Measurements from ENCODE around the gene ARHGAP15.

ARHGAP15 gene

DNA sequence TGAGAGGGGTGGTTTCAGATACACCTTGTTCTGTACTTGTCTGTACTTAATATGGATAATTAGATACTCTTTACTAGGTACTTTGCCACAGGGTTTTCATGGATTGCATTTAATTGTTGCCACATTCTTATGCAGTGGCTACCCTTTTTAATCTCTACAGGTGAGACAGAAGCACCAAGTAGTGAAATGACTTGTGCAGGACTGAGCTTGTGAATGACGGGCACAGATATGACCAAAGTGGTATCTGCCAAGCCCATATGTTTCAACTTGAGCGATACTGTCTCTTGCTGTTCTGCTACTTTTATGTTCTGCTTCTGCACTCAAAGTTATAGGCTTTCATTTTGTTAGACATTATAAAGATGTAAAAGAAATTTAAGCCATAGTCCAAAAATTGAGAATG is 288.2 kb downstream of the ARHGAP15 start:
- no peak for DNase-seq

DNA sequence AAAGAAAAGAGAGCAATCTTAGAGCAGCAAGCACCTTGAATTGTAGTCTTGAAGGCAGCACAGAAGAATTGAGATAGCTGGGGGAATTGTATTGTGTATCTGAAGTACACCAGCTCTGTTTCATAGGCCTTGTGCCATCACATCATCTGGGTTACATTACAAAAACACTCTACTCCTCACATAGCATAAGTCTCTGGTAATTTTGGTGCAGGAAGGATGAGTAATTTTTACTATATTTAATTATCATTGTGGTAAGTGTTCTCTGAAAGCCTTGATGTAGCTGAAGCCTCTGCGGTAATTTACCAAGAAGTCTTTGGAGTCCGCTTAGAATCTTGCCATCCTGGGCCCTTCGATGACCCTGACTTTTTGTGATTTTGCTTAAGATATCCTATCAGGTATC is 291.1 kb downstream of the ARHGAP15 start:
- no peak for DNase-seq

DNA sequence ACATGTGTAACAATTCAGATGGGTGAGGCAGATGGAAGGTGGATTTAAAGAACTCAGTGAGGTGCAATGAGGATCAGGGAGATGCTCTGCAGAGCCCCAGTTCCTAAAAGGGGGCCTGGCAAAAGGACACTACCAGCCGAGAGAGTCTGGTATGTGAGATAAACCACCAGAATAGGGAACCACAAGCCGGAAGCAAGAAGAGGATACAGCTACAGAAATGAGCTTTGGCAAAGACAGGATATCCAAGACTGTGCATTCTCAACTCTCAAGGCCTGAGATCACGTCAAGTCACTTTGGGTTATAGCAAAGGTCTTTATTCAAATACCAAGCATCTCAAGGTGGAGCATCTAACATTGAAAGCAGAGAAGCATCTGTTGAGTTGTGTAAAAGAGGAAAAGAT is 293.5 kb downstream of the ARHGAP15 start:
- DNase-seq, result no peak

DNA sequence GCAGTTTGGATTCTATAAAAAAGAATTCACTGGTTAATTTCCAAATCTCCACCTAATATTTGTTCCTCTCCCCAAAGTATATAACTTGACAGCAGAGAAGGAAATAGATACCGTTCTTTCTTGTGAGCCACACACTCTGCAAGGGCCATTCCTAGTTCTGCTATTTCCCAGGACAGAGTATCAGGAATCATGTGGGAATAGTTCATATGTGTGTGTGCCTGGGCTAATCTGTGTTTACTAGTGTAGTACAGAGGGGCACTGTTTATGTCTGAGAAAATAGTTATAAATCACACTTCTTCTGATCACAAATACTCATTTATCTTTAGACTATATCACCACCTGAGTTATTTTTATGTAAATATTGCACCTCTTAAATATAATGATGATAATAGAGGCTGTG is 296.7 kb downstream of the ARHGAP15 start:
- DNase-seq, result no peak

DNA sequence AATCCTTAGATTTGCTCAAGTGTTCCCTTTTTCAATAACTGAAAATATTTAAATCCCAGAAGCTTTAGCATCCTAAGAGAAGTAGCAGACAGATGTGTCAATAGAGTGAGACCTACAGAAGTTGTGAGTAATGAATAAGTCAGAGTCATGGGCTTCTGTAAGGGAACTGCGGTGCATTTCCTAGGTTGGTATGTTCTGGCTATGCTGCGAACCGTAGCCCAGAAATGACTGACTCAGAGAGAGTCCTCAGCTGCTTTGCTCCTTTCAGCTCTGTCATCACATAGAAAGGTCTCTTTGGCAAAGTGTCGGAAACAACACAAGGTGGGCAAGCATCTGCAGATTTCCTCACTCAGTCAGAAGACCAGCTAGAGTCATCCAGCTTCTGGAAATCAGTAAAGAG is 297.1 kb downstream of the ARHGAP15 start:
- no peak for DNase-seq

DNA sequence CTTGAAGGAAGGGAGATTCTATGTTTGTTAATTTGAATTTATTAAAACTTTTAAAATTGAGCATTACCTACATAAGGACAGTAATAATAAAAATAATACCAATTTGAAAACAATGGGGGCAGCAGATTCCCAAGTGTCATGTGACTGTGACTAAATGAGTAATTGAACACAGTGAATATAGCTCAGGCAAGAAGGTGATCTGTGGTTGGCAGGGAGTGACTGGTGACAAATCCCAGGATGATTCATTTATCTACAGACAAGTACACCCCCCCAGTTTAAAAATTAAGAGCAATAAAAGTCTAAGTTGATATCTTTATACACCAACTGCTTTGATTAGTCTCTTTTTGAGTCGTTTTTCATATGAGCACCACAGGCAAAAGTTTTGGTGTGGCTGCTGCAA is 299.5 kb downstream of the ARHGAP15 start:
- DNase-seq, result no peak

DNA sequence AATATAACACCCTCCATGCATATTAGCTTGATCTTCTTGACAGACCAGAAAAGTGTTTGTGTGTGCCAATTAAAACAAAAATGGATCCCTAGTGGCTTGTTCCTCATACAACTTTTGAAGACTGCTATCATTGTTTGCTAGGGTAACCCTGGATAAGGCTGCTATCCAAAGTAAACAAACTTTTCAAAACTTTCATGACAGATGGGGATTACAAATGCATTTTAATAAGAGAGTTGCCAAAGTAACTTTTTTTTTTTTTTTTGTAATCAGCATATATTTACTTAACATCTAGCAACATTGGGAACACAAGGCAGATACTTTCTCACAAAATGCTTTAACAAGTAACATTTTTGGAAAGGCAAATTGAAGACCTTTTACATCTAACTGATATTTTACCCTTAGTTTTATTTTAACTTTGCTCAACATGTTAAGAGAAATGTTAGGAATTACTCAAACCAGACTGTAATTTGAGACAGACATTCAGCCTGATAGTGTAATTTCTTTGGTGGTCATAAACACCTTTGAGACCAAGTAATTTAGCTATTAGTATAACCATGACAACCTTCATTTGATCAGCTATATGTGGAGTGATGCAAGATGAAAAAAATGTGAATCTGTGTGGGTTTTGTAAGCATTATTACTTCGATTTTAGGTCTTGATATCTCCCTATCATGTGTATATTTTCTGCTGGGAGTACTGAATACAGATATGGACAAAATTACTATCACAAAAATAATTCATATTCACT is 300.9 kb downstream of the ARHGAP15 start:
- DNase-seq, result no peak

DNA sequence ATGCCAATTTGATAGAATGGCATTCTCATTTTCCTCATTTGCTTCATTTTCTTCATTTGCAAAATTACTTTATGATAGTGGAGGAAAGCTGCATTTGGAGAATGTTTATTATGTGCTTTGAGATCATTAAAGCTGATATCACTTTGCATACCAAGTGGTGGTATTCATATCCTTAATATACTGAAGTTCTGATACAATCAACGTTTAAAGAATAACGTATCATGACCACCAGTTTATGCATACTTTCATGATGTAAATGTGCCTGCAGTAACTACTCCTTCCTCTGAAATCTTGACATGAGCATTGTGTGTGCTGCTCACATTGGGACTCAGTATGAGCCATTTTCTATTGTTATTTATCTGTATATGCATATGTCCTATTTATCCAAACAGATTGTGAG is 302.1 kb downstream of the ARHGAP15 start:
- no peak for DNase-seq

DNA sequence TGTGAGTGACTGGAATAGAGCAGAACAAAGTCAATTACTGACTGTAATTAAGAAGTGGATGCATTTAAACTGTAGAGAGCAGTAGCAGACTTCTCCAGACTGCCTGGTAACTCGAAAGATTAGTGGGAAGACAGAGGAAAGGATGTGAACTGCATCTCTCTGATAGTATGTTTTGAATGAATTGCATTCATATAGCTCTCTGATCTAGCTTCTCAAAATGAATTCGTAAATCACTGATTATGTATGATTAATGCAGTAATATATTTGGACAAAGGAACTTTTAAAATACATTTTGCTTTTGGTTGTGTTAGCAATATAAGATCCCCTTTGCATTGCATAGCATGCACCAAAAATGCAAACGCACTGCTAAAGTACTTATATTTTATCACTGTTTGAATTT is 304.0 kb downstream of the ARHGAP15 start:
- DNase-seq, result no peak

DNA sequence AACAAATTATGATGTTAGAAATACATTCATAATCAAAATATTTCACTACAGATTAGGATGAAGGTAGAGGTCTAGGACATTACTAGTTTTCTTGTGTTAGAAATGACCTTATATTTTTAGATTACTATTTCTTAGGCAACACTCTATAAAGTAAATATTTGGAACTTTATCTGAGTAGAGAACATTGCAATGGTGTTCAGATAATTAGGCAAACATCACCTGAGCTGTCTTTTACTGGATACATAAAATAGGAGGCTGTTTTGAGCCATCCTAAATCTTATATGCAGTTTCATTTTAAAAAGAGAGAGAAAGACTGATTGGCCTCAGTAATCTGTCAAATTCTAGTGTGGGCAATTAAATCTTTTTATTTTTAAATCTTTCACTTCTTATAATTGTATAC is 304.6 kb downstream of the ARHGAP15 start:
- no peak for DNase-seq

DNA sequence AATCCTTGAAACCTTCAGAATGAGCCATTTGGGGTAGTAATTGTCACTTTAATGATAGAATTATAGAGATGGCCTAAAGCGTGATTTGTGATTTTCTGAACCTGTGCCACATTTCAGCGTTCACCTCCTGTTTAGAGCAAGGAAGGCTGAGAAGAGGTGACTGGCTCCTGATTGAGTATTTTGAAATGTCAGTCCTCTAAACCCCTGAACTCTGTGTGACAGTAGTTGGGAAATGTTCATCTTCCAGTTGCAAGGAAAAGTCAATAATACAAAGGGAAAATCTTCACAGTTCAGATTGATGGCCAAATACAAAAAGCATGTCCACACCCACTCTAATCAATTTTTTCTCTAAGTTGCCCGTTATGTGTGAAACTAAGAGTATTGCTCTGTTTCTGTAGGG is 305.2 kb downstream of the ARHGAP15 start:
- DNase-seq, result no peak

DNA sequence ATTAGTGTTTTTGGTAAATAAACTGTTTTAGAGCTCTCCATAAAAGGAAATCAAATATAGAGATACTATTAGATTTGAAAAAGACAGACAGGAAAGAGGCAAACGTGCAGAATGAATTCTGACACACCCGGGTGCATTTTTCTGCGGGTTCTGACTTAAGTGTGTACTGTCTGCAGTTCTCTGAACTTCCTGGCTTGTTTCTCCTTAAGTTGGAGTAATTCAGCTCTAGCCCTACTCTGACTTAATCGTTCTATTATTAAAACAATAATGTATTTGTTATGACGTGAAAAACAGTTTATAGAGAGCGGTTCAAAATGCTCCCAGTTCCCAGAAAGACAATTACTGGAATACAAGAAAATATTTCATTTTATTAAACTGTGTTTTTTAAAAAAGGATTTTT is 305.9 kb downstream of the ARHGAP15 start:
- no peak for DNase-seq

DNA sequence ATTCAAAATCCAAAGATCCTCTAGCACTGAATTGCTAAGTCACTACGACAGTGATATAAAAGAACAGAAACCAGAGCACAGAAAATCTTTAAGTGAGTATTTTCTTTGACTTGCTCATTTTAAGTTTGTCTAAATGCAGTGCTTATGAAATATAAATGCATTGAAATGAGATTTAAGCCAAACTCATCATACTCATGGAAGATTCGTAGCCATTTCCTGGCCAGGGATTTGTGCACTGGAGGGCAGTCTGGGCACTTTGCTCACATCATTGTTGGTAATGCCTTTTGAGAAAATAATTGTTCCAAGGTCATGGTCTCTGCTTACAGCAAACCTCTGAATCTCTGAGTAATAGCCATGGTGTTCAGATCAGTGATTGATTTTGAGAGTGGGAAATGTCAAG is 307.7 kb downstream of the ARHGAP15 start:
- DNase-seq, result no peak

DNA sequence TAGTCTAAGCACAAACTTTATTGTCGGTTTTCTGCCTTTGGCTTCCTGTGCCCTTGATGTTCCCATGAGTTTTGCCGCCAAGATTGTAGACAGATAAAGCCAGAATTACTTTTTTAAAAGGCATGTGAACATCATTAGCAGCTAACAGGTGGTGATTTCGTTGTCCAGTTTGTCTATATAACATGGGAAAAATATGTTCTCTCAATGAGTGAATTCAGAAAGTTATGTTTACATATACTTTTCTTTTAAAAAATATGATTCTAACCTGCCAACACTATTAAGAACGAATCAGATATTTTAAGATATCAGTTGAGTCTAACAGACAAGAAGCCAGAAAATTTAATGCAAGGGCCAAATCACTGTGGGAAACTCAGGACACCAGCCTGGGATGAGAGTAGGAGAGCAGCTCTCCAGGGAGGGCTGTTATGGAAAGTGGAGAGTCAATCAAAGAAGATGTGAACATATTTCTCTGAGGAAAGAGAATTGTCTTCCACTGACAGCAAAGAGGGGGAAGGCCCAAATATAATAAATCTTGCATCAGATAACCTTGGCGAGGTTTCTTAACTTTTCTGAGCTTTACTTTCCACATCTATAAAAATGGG is 311.3 kb downstream of the ARHGAP15 start:
- DNase-seq, result no peak

DNA sequence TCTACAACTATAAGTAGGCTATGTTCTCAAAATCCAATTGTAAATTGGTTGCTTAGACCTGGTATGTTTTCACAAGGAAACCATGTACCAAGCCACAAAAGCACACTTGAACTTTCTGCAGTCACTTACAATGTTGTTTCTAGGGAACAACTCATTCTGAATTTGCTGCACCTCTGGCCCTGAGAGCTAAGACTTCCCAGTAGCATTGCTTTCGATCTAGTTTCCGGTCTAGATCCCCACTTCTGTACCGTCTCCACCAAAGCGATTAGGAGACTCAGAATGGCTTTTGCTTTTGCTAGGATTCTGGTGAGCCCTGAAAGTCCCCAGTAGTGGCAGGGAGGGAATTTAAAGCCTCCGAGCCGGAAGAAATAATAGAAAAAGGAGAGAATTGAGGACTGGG is 313.0 kb downstream of the ARHGAP15 start:
- DNase-seq, result no peak

DNA sequence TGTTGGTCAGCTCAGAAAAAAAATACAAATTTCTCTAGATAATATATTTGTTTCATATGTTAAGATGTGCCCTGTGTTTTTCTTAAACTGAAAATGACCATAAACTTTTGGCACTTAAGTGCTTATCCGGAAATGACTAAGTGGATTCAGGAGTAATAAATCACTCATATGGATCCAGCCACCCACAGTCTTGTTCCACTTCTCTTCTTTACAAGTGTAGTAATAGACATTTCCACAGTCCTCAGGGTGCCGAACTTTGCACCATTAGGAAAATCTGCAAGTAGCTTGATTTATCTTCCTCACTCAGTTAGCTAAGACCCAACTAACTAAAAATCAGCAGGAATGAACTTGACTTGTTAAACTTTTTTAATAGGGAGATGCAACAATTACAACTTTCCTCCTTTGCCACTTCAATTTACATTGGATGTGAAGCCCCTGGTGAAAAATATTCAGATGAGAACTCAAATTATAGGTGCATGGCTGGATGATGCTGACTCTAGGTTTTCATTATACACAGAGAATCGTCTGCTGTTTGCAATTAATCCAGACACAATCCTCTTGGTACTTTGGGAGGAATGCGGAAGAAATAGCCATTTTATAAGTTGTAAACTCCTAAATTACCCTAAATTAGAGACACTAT is 322.5 kb downstream of the ARHGAP15 start:
- no peak for DNase-seq

DNA sequence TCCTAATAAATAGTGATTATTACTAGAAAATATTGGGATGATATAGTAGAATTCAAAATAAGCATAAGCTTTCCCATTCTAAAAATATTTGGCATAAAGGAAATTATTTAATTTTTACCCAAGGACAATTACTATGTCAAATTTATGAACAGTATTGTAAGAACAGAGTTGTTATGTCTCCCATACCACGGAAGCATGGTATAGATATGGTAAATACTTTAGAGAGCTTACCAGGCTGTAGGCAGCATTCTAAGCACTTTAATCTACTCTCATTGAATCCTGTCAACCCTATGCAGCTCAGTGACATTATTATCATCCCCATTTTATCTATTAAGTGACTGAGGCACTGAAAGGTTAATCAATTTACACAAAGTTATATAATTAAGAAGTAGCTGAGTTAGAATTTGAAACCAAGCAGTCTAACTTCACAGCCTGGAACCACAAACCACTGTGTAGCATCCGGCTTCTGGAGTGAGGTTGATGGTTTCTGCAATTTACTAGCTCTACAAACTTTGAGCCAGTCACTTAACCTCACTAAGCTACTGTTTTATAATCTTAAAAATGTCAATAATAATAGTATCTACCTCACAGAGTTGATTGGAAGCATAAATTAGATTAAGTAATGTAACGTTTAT is 323.7 kb downstream of the ARHGAP15 start:
- DNase-seq, result no peak

DNA sequence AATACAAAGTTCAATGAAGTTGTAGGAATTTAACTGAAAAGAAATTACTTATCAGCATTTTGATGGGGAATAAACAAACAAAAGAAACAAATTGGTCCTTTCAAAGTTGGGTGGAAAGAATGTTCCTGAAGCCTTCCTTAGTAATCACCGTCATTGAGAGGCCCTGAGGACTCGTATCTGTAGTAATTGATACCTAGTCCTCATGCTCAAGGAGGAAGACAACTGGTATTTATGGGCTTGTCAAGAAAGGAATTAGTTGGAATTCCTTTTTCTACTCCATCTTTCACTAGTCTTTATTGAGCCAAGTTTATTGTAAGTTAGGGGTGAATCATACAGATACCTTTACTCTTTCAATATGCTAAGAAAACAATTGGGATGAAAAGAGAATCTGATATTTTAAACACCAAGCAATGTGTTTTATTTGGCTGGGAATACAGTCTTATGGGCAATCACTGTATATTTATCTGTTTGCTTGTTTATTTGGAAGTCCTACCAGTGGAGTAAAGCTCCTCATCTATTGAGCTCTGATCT is 324.8 kb downstream of the ARHGAP15 start:
- DNase-seq, result no peak

DNA sequence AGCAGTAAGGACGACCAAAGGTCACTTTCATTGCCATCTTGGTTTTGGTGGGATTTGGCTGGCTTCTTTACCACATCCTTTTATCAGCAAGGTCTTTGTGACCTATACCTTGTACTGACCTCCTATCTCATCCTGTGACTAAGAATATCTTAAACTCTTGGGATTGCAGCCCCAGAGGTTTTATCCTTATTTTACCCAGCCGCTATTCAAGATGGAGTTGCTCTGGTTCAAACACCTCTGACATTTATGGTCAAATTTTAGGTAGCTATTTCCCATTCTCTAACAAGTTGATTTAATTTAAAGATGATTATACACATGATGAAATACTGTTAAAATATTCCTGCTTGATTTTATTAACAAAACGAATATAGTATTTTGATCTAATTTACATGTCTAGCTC is 326.1 kb downstream of the ARHGAP15 start:
- DNase-seq, result no peak

DNA sequence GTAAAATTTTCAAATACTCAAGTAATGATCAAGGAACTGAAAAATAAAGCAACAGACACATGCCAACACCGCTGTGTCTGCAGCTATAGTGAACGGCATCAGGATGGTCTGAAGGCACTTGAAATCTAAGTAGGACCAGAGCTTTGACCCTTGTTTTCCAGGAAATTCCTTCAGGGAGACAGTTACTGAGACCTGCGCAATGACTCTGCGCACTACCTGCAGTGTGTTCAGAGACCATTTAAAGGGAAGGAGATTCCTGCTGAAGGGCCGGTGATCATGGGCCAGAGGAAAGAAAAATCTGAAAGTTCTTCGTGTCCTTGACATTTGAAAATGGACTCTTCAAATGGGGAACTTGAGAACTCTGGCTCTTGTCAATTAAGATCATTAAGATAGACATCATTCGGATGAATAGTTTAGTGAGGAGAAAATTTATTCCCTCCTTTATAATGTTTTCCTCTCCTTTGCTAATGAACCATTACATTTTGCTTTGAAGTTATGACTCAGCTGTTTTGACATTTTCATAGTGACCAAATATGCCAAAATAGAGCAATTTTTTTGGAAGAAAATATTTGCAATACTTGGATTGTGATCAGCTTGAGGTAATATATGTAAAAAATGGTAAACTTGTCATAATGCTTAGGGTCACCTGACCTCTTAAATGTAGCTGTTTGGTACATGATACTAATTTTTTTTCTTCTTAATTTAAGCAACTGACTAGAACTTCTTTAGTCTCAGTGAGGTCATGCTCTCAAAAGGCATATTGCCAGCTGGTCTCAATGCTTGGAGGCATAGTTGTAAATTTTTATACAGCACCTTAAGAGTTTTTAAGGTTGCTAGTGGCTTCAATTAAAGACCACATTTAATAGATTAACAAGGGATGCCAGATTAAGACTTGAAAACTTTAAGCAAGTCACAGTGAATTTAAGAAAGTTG is 329.3 kb downstream of the ARHGAP15 start:
- no peak for DNase-seq

DNA sequence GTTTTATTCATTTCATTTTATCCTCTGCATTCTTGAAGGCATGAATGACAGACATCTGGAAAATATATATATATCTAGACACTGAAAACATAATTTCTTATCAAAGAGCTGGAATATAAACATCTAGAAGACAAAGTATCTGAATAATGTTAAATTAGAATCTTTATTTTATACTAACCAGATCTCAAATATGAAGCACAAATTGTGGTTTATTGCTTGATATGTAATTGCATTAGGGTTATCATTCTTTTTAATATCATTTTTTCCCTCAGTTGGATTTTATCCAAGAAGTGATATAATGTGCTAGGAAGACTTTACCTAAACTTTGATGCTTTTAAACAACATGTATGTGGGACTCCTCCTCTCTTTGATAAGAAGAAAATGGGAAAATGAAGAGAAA is 331.2 kb downstream of the ARHGAP15 start:
- DNase-seq, result no peak

DNA sequence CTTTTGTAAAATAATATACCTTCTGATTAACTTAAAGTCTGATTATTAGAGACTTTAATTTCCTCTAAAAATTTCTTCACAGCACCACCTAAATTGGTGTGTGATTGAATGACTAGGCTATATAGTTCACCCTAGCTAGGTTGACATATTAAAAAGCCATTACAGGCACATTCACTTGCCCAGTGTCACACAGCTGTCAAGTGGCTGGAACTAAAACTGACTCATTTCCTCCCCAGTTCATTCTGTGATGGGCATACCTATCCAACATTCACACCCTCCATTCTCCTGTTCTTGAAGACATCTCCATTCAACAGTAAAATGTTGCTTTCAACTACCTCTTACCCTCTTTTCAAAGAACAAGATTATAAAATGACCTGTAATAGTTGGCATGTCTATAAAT is 334.5 kb downstream of the ARHGAP15 start:
- no peak for DNase-seq

DNA sequence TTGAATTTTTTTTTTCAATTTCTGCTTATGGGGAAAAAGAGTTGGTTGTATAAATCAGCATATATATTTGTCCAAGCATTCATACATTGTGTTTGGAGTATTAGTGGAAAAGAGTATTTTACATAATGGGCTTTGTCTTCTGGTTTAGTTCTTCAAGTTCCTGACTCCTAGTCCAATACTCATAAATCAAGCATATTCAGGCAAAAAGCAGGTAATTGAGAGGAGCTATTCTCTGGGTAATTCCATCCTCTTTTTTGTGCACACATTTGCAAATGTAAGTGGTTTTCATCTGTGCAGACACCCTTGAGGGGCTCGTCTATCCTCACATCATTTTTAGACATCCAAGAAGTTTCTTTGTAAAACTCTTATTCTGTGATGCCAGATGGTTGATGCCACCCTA is 337.2 kb downstream of the ARHGAP15 start:
- DNase-seq, result no peak

Data from activated CD8-positive, alpha-beta memory T cell treated with anti-CD3 and anti-CD28 coated beads for 24 hours (primary cell).